SKM-1 treated with dmso at 0.1 percent for 144 hours (cell line): ENCODE measurements around the gene R3HDM4.

Source experiments
- DNase-seq: peaks from one replicate; lab custom pipeline; 2025; ENCODE audit not compliant: unreplicated experiment; lab: John Stamatoyannopoulos, UW

Gene R3HDM4

DNA sequence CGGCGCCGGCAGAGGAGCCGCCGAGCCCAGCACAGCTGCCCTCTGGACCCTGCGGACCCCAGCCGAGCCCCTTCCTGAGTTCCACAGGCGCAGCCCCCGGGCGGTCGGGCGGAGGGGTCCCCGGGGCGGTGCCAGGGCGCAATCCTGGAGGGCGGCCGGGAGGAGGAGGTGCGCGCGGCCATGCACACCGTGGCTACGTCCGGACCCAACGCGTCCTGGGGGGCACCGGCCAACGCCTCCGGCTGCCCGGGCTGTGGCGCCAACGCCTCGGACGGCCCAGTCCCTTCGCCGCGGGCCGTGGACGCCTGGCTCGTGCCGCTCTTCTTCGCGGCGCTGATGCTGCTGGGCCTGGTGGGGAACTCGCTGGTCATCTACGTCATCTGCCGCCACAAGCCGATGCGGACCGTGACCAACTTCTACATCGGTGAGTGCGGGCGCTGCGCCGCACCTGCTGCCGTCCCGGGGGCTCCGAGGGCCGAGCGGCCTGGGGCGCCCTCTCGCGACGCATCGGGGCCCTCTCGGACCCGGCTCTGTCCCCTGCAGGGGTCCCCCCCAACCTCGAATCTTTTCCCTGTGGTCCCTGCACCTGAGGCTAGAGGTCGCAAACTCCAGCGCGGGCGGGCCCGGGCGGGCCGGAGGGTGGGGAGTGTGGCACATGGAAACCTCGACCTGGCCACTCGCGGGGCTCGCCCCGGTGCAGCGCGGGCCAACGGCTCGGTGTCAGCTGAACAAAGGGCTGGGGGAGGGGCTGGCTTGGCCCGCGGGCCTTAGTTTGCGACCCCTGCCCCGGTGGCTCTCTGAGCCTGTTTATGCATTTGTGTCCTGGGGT, 4.5 kb upstream of the R3HDM4 start, which contains the start of gene KISS1R:
TSS of gene KISS1R (plus strand) at position 11 of the 829 bp plus-strand sequence. CDS start at position 181, 170 bp downstream.
- peak; percentile 24 for DNase-seq

- no peak for DNase-seq
Observed at GRCh38 chr19:916645-917322, 3.8 kb upstream of the R3HDM4 start.

- DNase-seq = no peak
Observed at GRCh38 chr19:912181-913079, 589 bp downstream of the R3HDM4 start.

GRCh38 chr19:911197-912033, 1.6 kb downstream of the R3HDM4 start:
- no peak for DNase-seq

DNA sequence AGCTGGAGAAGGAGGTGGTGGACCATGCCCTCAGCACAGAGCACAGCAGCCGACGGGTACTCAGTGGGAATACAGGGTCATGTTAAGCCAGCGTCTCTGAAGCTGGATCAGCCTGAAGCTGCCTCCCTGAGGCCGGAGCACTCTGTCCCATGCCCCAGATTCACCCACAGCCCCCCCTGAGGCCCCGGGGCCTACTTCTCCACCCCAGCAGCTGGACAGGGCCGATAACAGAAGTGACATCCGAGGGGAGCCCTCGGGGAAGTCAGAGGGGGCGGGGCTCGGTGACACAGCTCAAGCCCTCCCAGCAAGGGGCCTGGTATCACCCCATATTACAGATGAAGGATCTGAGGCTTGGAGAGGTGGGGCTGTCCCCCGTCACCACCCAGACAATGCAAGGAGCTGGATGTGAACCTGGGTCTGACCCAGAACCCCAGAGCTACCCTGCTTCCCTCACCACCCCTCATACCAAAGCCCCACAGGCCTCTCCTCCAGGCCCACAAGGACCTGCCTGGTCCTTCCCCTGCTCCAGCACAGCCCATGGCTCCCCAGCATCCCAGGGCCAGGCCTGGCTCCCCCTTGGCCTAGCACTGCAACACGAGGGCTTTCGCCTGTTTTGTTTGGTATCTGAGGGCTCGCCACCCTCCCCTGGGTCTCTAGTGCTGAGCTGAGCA, 5.7 kb downstream of the R3HDM4 start:
- DNase-seq = no peak

- no peak for DNase-seq
Observed at GRCh38 chr19:906480-906879, 6.5 kb downstream of the R3HDM4 start.

- DNase-seq = no peak
Observed at GRCh38 chr19:904545-904944, 8.5 kb downstream of the R3HDM4 start.

- no peak for DNase-seq
Observed at GRCh38 chr19:903266-903797, 9.7 kb downstream of the R3HDM4 start.

DNA sequence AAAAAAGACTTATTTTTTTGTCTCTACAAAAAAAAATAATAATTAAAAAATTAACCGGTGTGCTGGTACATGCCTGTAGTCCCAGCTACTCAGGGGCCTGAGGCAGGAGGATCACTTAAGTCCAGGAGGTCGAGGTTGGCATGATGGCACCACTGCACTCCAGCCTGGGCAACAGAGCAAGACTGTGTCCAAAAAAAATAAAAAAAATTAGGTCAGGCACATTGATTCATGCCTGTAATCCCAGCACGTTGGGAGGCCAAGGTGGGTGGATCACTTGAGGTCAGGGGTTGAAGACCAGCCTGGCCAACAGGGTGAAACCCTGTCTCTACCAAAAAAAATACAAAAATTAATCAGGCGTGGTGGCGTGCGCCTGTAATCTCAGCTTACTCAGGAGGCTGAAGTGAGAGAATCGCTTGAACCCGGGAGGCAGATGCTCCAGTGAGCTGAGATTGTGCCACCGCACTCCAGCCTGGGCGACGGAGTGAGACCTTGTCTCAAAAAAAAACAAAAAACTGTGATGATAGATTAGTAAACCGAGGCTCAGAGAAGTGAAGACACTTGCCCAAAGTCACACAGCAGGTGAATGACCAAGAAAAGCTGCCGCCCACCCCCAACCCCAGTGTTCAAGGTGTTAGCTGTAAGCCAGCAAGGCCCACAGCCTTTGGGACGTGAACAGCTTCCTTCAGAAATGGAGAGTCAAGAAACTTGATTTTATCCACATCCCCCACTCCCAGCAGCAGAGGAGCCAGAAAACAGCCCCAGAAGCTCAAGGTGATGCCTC, 10.4 kb downstream of the R3HDM4 start:
- DNase-seq = no peak

DNA sequence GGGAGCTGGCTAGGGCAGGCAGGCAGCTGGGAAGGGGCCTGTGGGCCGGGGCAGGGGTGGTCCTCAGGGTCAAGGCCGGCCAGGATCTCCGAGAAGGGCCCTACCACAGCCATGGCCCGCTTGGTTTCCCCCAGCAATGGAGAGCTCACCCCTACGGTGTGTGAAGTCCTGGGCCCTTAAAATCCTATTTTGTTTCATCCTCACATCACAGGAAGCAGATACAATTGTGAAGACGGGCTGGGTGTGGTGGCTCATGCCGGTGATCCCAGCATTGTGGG, 11.0 kb downstream of the R3HDM4 start:
- no peak for DNase-seq

DNA sequence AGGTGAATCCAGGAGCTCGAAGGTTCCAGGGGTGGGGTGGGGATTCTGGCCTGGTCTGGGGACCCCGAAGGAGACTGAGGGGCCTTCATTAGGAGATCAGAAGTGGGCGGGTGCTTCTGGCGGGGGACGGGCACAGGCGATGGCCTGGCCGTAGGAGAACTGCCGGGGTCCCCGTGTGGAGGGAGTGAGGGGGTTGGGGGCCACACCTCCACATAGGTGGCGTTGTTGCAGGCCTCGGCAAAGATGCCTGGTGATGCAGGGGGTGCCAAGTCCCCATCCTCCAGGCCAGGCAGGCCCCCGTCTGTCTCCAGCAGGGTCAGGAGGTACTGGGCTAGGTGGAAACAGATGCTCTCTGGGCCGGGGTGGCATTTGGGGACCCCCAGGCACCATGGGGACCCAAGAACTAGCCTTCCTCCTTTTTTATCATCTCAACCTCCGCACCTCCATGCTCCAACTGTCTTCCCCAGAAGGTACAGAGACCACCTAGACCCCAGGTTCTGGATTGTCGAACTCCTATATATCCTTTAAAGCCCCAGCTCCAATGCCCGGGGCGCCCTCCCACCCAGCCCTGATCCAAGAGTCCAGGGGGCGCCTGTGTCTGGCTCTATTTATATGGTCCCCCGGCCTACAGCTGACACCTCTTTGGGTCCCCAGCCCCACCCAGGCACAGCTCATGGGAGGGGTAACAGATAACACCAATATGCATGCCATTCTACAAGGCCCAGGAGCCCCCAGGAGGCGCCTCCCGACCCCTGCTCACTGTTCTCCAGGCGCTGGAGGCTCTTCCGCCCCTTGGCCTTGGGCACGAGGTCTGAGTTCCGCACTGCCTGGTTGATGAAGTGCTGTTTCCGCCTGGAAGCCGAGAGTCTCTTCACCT, 11.6 kb downstream of the R3HDM4 start:
- no peak for DNase-seq

DNA sequence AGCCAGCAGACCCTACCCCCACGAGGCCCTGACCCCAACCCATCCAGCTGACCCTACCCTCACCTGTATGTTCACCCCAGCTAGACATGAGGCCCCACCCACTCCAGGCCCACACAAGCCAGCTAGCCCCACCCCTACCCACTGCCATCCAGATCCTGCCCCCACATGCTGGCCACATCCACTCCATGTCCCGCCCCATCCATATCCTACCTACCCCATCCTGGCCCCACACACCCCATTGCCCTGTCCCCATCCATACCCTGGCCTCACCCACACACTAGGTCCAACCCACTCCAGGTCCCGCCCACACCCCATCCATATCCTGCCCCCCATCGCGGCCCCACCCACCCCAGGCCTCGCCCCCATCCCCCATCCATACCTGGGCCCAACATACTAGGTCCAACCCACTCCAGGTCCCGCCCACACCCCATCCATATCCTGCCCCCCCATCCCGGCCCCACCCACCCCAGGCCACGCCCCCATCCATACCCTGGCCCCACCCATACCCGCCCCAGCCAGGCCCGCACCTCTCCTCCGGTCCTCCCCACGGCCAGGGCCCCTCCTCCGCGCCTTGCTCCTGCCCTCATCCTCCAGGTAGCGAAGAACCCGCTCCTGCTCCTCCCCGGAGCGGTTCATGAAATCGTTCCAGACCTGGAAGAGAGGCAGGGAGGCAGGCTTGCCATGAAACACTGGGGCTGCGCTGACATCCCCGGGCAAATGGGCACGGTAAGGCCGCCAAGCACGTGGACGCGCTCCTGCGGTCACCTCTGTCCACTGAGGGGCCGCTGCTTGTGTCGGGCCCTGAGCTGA, 12.5 kb downstream of the R3HDM4 start:
- no peak for DNase-seq

- no peak for DNase-seq
Observed at GRCh38 chr19:900043-900301, 13.0 kb downstream of the R3HDM4 start.

GRCh38 chr19:899336-900042, 13.5 kb downstream of the R3HDM4 start:
- DNase-seq = no peak

GRCh38 chr19:898663-899062, 14.4 kb downstream of the R3HDM4 start:
- DNase-seq = no peak

GRCh38 chr19:897442-898039, 15.5 kb downstream of the R3HDM4 start:
- DNase-seq = no peak

DNA sequence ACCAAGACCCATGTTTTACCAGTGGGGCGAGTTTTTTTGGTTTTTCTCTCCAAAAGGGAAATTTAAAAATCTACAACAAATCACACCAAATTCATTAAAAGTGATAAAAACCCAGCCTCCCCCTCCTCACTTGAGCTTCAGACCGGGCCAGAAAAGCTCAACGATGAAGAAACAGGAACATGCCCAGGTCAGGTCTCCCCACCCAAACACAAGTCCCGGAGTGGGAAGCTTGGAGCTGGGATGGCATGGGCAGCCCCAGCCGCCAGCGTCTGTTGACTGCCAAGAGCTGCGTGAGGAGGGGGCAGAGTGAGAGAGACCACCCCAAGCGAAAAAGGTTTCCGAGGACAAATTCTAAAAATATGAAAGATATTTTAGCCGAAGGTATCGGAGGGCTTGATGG, 16.0 kb downstream of the R3HDM4 start:
- no peak for DNase-seq
